Body of pancreas (tissue), 4 donors: ENCODE data around the gene PTPRN2.

Source experiments
- POLR2A ChIP-seq, 3 donors: fragments of 450-650 bp; IDR thresholded peaks; one replicate each; pipeline ENCODE4 v1.6.1; 2016; ENCODE audit warnings: antibody characterized with exemption in 3 of 3, mild to moderate bottlenecking in 2 of 3
- TF ChIP-seq, protein P1 (sequence below), 7 experiments: fragments of 450-650 bp in 4 of 7; fragments of 200-600 bp in 3 of 7; sonication (generic) in 3 of 7; IDR thresholded peaks; one replicate each; pipeline ENCODE4 v1.5.1; 2016 to 2019; ENCODE audit warnings: antibody characterized with exemption in 7 of 7

DNA sequence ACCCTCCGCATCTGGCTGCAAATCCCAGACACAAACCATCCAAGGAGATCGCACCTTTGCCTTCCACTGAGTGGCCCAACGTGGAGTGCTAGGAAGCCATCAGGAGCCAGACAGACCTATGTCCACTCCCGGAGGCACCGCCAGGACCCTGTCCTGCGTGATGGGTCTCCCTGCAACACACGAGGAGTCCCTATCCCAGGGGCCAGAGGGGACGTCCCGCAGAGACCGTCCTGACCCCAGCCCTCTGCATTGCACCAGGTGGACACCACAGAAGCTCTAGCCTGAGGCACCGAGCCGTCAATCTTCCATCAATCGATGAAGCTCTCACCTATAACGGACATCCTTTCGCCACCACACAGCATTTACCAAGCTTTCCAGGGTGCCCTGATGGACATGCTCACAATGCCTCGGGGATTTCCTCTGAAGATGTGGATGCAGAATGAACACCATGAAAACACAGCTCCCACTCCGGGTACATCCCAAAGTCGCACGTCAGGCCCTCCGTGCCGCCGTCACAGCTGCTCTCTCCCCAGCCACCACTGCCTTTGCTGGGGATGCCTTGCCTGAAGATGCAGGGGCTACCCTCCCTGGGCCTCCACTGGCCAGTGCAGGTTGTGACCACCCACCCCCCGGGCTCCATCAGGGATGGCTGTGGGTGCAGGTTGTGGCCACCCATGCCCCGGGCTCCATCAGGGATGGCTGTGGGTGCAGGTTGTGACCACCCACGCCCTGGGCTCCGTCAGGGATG is 54.1 kb downstream of the PTPRN2 start:
- TF ChIP-seq POLR2A (IDR thresholded peaks at IDR 0.05) = no peak
- TF ChIP-seq, protein P1, sequence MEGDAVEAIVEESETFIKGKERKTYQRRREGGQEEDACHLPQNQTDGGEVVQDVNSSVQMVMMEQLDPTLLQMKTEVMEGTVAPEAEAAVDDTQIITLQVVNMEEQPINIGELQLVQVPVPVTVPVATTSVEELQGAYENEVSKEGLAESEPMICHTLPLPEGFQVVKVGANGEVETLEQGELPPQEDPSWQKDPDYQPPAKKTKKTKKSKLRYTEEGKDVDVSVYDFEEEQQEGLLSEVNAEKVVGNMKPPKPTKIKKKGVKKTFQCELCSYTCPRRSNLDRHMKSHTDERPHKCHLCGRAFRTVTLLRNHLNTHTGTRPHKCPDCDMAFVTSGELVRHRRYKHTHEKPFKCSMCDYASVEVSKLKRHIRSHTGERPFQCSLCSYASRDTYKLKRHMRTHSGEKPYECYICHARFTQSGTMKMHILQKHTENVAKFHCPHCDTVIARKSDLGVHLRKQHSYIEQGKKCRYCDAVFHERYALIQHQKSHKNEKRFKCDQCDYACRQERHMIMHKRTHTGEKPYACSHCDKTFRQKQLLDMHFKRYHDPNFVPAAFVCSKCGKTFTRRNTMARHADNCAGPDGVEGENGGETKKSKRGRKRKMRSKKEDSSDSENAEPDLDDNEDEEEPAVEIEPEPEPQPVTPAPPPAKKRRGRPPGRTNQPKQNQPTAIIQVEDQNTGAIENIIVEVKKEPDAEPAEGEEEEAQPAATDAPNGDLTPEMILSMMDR (IDR thresholded peaks at IDR 0.05) = no peak
